Measurements from ENCODE around the gene RPL6.
A peak's percentile ranks its signal among the peaks of the same experiment; 100 is the strongest.
"Not testable (repeated sequence)": the region's sequence is repeated elsewhere in the genome, so short reads cannot be mapped to it uniquely, and the experiment has no call there.

The RPL6 gene

GRCh38 chr12:112419297-112420133 is 10.1 kb upstream of the RPL6 start:
- DNase-seq (ENCODE audit: low read depth in 1 of 2, low spot score in 1 of 2) = no peak

- DNase-seq (ENCODE audit: low read depth in 1 of 2, low spot score in 1 of 2) = peak; percentile 80 to 87
These were observed 9.3 kb upstream of the RPL6 start, which contains the start of gene PTPN11 for GRCh38 chr12:112418608-112419296. PTPN11 (plus strand) TSS chr12:112418947; CDS start chr12:112419112, 165 bp downstream.

GRCh38 chr12:112418273-112418607 is 8.8 kb upstream of the RPL6 start:
- no peak for DNase-seq (ENCODE audit: low read depth in 1 of 2, low spot score in 1 of 2)

DNA sequence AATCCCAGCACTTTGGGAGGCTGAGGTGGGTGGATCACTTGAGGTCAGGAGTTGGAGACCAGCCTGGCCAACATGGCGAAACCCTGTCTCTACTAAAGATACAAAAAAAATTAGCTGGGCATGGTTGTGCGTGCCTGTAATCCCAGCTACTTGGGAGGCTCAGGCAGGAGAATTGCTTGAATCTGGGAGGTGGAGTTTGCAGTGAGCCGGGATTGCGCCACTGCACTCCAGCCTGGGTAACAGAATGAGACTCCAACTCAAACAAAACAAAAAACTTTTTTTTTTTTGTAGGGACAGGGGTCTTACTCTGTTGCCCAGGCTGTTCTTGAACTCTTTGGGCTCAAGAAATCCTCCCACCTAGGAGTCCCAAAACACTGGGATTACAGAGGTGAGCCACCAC is 6.1 kb upstream of the RPL6 start:
- DNase-seq (ENCODE audit: low read depth in 1 of 2, low spot score in 1 of 2) = not testable (repeated sequence)

GRCh38 chr12:112413855-112414625 is 4.6 kb upstream of the RPL6 start:
- DNase-seq (ENCODE audit: low read depth in 1 of 2, low spot score in 1 of 2) = no peak

GRCh38 chr12:112409906-112410244 is 470 bp upstream of the RPL6 start:
- no peak for DNase-seq (ENCODE audit: low read depth in 1 of 2, low spot score in 1 of 2)

DNA sequence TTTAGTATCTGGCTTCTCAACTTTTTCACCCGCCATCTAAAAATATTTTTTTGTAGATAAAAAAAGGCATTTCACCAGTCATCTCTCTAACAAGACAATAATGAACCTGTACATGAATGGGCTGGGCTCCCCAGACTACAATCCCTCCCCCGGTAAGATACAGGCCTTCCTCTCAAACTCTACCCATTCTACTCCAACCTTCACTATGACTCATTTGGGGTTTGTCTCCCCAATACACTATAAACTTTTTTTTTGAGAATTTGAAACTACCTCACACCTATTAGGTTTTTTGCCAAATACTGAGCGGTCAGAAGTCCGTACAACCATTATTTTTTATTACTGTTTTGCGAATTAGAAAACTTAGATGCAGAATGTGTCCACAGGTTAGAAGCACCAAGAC is 784 bp downstream of the RPL6 start:
- DNase-seq (ENCODE audit: low read depth in 1 of 2, low spot score in 1 of 2) = no peak

- DNase-seq (ENCODE audit: low read depth in 1 of 2, low spot score in 1 of 2) = not testable (repeated sequence)
These were observed 1.7 kb downstream of the RPL6 start for GRCh38 chr12:112407683-112408082.

DNA sequence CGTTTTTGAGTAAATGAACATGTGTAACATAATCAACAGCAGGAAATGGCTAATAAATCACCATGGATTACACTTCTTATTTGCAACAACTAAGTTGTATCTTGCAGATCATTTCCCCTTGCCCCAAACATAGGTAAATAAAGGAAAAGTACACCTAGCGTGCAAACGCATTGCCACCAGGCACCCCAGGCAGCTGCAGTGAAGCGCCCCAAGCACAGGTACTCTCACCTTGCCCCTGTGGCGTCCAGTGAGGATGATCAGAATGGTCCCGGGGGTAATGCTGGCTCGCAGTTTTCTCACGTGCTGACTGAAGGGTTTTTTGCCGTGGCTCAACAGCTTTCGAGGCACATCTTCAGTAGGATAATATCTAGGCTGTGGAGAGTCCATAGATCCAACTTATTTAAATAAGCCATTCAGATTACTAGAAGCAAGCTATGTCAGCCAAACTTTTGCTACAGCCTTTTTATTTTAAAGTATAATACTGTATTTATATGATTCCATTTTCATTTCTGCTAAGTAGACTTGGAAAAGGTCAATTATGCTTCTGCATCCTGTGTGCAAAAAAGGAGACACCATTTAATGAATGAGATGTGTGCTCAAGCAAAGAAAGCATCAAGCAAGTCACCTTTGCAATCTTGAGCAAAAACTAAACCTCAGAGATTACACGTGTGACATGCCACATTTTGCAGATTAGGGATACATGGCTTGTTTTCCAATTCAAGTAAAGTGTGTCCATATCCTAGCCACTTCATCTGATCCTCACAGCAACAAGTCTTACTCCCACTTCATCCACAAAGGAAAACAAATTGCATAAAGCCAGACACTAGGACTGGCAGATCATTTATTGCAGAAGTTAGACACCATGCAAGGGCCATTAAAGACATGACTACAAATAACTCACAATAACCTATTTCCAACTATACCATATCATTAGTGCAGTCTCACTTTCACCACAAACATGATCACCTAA is 2.6 kb downstream of the RPL6 start:
- no peak for DNase-seq (ENCODE audit: low read depth in 1 of 2, low spot score in 1 of 2)

DNA sequence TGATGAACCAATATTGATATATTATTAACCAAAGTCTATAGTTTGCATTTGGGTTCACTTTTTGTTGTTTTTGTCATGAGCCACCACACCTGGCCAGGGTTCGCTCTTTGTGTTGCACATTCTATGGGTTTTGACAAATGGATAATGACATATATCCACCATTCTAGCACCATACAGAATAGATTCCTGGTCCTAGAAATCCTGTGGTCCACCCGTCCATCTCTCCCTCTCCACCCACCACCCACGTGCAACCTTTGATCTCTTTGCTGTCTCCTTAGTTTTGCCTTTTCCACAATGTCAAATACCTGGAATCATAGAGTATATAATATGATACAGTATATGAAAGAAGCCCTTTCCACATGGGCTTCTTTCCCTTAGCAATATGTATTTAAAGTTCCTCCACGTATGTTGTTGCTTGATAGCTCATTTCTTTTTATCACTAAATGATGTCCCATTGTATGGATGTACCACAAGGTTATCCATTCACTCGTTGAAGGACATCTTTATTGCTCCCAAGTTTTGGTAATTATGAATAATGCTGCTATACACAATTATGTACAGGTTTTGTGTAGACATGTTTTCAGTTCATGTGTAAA is 7.4 kb downstream of the RPL6 start:
- no peak for DNase-seq (ENCODE audit: low read depth in 1 of 2, low spot score in 1 of 2)

DNA sequence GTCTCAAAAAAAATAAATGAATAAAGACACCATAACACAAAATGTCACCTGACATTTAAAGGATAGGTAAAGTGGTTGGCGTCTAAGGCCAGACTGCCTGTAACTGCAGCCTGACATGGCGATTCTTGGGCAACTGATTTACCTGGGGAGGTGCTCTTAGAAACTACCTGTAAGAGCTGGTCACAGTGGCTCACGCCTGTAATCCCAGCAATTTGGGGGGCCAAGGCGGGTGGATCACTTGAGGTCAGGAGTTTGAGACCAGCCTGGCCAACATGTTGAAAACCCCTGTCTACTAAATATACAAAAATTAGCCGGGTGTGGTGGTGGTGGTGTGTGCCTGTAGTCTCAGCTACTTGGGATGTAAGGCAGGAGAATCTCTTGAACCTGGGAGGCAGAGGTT is 8.4 kb downstream of the RPL6 start:
- no peak for DNase-seq (ENCODE audit: low read depth in 1 of 2, low spot score in 1 of 2)

DNA sequence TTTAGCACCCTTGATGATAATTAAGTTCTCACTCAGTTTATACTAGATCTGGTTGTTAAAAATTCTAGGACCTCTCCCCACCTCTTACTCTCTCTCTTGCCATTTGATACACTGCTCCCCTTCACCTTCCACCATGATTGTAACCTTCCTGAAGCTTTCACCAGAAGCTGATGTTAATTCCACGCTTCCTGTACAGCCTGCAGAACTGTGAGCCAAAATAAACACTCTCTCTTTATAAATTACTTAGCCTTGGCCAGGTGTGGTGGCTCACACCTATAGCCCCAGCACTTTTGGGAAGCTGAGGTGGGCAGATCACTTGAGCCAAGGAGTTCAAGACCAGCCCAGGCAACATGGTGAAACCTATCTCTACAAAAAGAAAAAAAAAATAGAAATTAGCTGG is 16.1 kb downstream of the RPL6 start:
- DNase-seq (ENCODE audit: low read depth in 1 of 2, low spot score in 1 of 2) = no peak

- not testable (repeated sequence) for DNase-seq (ENCODE audit: low read depth in 1 of 2, low spot score in 1 of 2)
These were observed 19.3 kb downstream of the RPL6 start for GRCh38 chr12:112389922-112390654.

- DNase-seq (ENCODE audit: low read depth in 1 of 2, low spot score in 1 of 2) = no peak
These were observed 20.2 kb downstream of the RPL6 start for GRCh38 chr12:112389228-112389627.

DNA sequence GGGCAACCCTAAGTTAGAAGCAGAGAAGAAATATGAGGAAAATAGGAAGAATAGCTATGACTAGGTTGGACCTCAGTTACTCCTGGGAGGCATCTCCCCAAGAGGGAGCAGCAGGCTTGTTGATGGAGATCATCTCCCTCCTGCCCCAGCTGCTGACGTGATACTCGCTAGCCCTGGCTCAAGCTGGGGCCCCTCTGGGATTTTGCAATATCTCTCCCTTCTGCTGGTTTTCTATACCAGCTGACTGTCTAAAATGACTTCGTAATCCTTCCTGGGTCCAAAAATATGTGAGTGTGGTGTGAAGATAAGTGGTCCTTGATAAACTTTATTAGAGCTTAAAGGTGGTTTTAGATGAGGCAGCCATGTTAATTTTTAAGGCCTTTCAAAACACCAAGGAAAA is 22.7 kb downstream of the RPL6 start:
- no peak for DNase-seq (ENCODE audit: low read depth in 1 of 2, low spot score in 1 of 2)

- no peak for DNase-seq (ENCODE audit: low read depth in 1 of 2, low spot score in 1 of 2)
These were observed 26.5 kb downstream of the RPL6 start for GRCh38 chr12:112382866-112383265.

GRCh38 chr12:112381883-112382796 is 27.3 kb downstream of the RPL6 start, which contains the start of gene HECTD4:
HECTD4 (minus strand) TSS chr12:112382431; CDS start chr12:112382128, 303 bp downstream.
- DNase-seq (ENCODE audit: low read depth in 1 of 2, low spot score in 1 of 2) = peak; percentile 88 to 89

- DNase-seq (ENCODE audit: low read depth in 1 of 2, low spot score in 1 of 2) = peak in 1 of 2 donors; percentile 15
These were observed 28.0 kb downstream of the RPL6 start for GRCh38 chr12:112381406-112381882.

Data from activated T-helper 1 cell treated with anti-CD3 and anti-CD28 coated beads, Interleukin-2, amount 50 U/mL, for 16 hours (primary cell).